ENCODE results near the gene NTHL1.
"Not testable (repeated sequence)": the region's sequence is repeated elsewhere in the genome, so short reads cannot be mapped to it uniquely, and the experiment has no call there.

NTHL1 gene

DNA sequence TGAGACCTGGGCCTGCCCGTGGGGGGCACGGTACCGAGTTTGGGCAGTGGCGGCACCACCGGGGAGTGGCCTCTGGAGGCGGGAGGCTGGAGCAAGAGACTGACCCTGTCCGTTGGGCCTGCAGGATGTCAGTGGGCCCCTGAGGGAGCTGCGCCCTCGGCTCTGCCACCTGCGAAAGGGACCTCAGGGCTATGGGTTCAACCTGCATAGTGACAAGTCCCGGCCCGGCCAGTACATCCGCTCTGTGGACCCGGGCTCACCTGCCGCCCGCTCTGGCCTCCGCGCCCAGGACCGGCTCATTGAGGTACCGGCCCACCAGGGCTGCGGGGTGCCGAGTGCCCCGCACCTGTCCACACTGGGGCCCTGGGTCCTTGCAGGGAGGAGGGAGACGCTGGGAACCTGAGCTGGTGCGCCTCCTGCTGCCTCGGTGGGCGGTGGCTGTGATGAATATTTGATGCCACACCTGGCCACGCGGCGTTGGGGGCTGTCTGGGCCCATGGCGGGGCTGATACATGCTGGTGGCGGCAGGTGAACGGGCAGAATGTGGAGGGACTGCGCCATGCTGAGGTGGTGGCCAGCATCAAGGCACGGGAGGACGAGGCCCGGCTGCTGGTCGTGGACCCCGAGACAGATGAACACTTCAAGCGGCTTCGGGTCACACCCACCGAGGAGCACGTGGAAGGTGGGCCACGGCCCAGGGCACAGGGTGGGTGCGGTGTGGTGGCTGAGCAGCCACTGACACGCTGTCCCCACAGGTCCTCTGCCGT, 11.3 kb downstream of the NTHL1 start:
- H3K36me3 ChIP-seq, result peaks cover 22% of the 10 kb centered on the region
- H3K9me3 ChIP-seq (ENCODE audit: severe bottlenecking), result no peaks in the 10 kb centered on the region
- DNase-seq, result no peak
- no peak overlapping the region for H3K4me3 ChIP-seq (ENCODE audit: low read depth, low read length)
- no peak overlapping the region for H3K27ac ChIP-seq
- H3K27me3 ChIP-seq (ENCODE audit: insufficient read depth, low read depth, severe bottlenecking), result no peaks in the 10 kb centered on the region
- TF ChIP-seq, protein P1, sequence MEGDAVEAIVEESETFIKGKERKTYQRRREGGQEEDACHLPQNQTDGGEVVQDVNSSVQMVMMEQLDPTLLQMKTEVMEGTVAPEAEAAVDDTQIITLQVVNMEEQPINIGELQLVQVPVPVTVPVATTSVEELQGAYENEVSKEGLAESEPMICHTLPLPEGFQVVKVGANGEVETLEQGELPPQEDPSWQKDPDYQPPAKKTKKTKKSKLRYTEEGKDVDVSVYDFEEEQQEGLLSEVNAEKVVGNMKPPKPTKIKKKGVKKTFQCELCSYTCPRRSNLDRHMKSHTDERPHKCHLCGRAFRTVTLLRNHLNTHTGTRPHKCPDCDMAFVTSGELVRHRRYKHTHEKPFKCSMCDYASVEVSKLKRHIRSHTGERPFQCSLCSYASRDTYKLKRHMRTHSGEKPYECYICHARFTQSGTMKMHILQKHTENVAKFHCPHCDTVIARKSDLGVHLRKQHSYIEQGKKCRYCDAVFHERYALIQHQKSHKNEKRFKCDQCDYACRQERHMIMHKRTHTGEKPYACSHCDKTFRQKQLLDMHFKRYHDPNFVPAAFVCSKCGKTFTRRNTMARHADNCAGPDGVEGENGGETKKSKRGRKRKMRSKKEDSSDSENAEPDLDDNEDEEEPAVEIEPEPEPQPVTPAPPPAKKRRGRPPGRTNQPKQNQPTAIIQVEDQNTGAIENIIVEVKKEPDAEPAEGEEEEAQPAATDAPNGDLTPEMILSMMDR (IDR thresholded peaks at IDR 0.05; ENCODE audit: low read depth, low read length), result no peak

DNA sequence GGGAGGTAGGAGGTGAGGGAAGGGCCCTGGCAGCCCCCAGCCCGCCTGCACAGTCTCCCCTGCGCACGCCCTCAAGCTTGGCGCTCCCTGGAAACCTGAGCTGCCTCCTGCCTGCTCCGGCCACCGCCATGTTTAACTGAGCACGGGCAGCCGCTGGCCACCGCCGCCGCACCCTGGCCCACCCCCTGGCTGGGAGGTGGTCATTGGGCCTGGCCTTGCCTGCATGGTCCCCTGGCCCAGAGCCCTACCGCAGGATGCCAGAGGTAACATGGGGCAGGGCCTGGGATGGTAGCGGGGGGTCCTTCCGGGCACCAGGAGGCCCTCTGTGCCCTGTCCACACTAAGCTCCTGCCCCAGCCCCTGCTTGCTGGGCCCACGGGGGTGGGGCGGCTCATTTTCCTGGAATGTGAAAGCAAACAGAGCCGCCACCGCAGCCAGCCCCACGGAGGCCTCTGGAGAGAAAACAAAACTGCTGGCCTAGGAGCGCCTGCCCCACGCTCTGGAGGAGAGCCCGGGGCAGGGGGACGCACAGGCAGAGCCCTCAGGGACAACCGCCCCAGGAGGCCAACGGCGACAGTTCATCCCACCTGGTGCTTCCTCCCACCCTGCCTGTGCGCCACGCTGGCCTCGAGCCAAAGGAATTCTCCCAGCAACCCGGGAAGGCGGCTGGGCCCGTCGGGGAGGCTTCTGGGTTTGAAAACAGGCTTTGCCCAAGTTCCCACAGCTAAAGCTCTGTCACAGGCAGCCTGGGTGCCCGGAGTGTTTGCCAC, 12.0 kb downstream of the NTHL1 start:
- H3K27me3 ChIP-seq (ENCODE audit: insufficient read depth, low read depth, severe bottlenecking), result no peaks in the 10 kb centered on the region
- TF ChIP-seq, protein P1 (IDR thresholded peaks at IDR 0.05; ENCODE audit: low read depth, low read length), result no peak
- H3K27ac ChIP-seq, result no peak overlapping the region
- no peak overlapping the region for H3K4me3 ChIP-seq (ENCODE audit: low read depth, low read length)
- H3K36me3 ChIP-seq, result peaks cover 26% of the 10 kb centered on the region
- H3K9me3 ChIP-seq (ENCODE audit: severe bottlenecking), result no peaks in the 10 kb centered on the region
- DNase-seq, result no peak

DNA sequence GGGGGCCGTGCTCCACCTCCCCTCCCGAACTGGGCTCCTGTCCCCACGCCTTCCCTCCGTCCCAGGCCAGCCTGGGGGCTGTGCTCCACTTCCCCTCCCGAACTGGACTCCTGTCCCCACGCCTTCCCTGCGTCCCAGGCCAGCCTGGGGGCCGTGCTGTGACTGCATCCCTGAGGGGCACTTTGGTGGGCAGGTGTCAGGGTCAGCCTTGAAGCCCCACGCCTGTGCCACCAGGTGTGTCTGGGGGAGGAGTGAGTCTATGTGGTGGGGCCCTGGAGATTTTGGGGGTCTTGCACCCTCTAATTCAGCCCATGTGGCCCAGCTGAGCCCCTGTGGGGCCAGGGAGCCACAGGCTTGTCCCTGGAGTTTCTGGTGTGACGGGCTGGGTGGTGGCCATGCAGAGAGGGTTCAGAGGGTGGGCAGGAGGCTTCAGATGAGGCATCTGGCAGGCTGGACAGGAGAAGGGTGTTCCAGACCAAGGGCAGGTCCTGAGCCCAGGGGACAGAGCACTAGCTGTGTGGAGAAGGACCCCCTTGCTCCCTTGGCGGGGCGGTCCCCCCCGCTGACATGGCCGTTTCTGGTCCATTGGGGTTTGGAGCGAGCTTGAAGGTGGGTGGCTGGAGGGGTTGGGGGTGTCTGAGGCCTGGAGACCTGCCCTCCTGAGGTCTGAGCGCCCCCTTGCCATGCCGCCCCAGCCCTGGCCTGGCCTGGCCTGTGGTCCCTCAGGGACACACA, 12.8 kb downstream of the NTHL1 start:
- no peaks in the 10 kb centered on the region for H3K9me3 ChIP-seq (ENCODE audit: severe bottlenecking)
- H3K36me3 ChIP-seq, result peaks cover 30% of the 10 kb centered on the region
- TF ChIP-seq, protein P1 (IDR thresholded peaks at IDR 0.05; ENCODE audit: low read depth, low read length), result no peak
- DNase-seq, result no peak
- H3K27ac ChIP-seq, result no peak overlapping the region
- no peak overlapping the region for H3K4me3 ChIP-seq (ENCODE audit: low read depth, low read length)
- no peaks in the 10 kb centered on the region for H3K27me3 ChIP-seq (ENCODE audit: insufficient read depth, low read depth, severe bottlenecking)

DNA sequence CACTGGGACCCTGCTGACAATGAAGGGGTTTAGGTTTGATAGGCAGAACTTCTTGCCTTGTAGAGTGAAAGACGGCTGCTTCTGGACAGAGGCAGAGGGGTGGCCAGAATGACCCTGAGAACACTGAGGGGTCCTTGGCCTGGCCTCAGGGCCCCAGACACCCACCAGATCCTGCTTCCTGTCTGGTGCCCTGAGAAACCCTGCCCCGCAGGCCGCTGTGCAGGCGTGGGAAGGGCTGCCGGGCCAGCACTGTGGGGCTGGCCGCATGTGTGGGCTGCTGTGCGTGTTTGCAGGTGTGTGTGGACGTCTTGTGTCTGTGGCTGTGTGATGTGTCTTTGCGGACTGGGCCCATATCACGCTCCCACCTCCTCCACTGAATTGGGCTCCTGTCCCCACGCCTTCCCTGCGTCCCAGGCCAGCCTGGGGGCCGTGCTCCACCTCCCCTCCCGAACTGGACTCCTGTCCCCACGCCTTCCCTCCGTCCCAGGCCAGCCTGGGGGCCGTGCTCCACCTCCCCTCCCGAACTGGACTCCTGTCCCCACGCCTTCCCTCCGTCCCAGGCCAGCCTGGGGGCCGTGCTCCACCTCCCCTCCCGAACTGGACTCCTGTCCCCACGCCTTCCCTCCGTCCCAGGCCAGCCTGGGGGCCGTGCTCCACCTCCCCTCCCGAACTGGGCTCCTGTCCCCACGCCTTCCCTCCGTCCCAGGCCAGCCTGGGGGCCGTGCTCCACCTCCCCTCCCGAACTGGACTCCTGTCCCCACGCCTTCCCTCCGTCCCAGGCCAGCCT, 13.5 kb downstream of the NTHL1 start:
- not testable (repeated sequence) for H3K4me3 ChIP-seq (ENCODE audit: low read depth, low read length)

GRCh38 chr16:2033057-2033908, 14.4 kb downstream of the NTHL1 start:
- Histone ChIP-seq H3K36me3 (peaks cover 26% of the 10 kb centered on the region), H3K27ac (no peak overlapping the region), H3K4me3 (ENCODE audit: low read depth, low read length) (no peak overlapping the region), H3K27me3 (ENCODE audit: insufficient read depth, low read depth, severe bottlenecking) (no peaks in the 10 kb centered on the region), H3K9me3 (ENCODE audit: severe bottlenecking) (no peaks in the 10 kb centered on the region)
- no peak for DNase-seq
- TF ChIP-seq, protein P1 (IDR thresholded peaks at IDR 0.05; ENCODE audit: low read depth, low read length), result no peak

More for the DNA sequence above, 13.5 kb downstream of the NTHL1 start:
- H3K36me3 ChIP-seq, result peaks cover 30% of the 10 kb centered on the region
- not testable (repeated sequence) for H3K27ac ChIP-seq; H3K9me3 ChIP-seq (ENCODE audit: severe bottlenecking); DNase-seq; H3K27me3 ChIP-seq (ENCODE audit: insufficient read depth, low read depth, severe bottlenecking)
